ENCODE measurements around the gene NDRG3.
"Not testable (repeated sequence)": the region's sequence is repeated elsewhere in the genome, so short reads cannot be mapped to it uniquely, and the experiment has no call there.

Gene NDRG3

GRCh38 chr20:36758276-36758675 is 12.4 kb upstream of the NDRG3 start:
- DNase-seq, result no peak

GRCh38 chr20:36756496-36756895 is 10.6 kb upstream of the NDRG3 start:
- no peak for DNase-seq

- DNase-seq, result peak; percentile 90
These were observed 8.8 kb upstream of the NDRG3 start for GRCh38 chr20:36754656-36755222.

- DNase-seq, result no peak
These were observed 6.7 kb upstream of the NDRG3 start for GRCh38 chr20:36752582-36752981.

GRCh38 chr20:36745234-36745926 is 510 bp downstream of the NDRG3 start:
- DNase-seq, result no peak

GRCh38 chr20:36744764-36745191 is 1.1 kb downstream of the NDRG3 start:
- DNase-seq, result no peak

- no peak for DNase-seq
These were observed 1.6 kb downstream of the NDRG3 start for GRCh38 chr20:36744243-36744642.

- no peak for DNase-seq
These were observed 3.3 kb downstream of the NDRG3 start for GRCh38 chr20:36742558-36742957.

GRCh38 chr20:36741072-36741471 is 4.8 kb downstream of the NDRG3 start:
- DNase-seq, result peak; percentile 80

GRCh38 chr20:36737183-36737499 is 8.7 kb downstream of the NDRG3 start:
- DNase-seq, result no peak

- no peak for DNase-seq
These were observed 9.3 kb downstream of the NDRG3 start for GRCh38 chr20:36736451-36737182.

GRCh38 chr20:36732456-36732855 is 13.4 kb downstream of the NDRG3 start:
- DNase-seq, result peak; percentile 18

GRCh38 chr20:36728986-36729385 is 16.9 kb downstream of the NDRG3 start:
- DNase-seq, result no peak

- no peak for DNase-seq
These were observed 19.7 kb downstream of the NDRG3 start for GRCh38 chr20:36726168-36726567.

GRCh38 chr20:36720510-36720909 is 25.4 kb downstream of the NDRG3 start:
- DNase-seq, result no peak

- no peak for DNase-seq
These were observed 28.2 kb downstream of the NDRG3 start for GRCh38 chr20:36717657-36718056.

- DNase-seq, result no peak
These were observed 28.9 kb downstream of the NDRG3 start for GRCh38 chr20:36717021-36717420.

- DNase-seq, result no peak
These were observed 33.1 kb downstream of the NDRG3 start for GRCh38 chr20:36712775-36713174.

- DNase-seq, result no peak
These were observed 36.8 kb downstream of the NDRG3 start for GRCh38 chr20:36709126-36709525.

- no peak for DNase-seq
These were observed 42.4 kb downstream of the NDRG3 start for GRCh38 chr20:36703530-36703929.

- DNase-seq, result peak; percentile 27
These were observed 45.5 kb downstream of the NDRG3 start for GRCh38 chr20:36700438-36700837.

GRCh38 chr20:36695467-36695866 is 50.4 kb downstream of the NDRG3 start:
- not testable (repeated sequence) for DNase-seq

GRCh38 chr20:36688630-36689029 is 57.3 kb downstream of the NDRG3 start:
- DNase-seq, result no peak

GRCh38 chr20:36687850-36688249 is 58.0 kb downstream of the NDRG3 start:
- DNase-seq, result no peak
